ENCODE results near the gene FBXO42. TPM values are rescaled to one million over a fixed set of nuclear protein-coding genes. Genes with fewer than 3 reads are reported as not detected.

FBXO42 gene
- total RNA-seq, 4 donors from 2014 or later, result 22.0 to 52.6 (median 35.3) TPM

DNA sequence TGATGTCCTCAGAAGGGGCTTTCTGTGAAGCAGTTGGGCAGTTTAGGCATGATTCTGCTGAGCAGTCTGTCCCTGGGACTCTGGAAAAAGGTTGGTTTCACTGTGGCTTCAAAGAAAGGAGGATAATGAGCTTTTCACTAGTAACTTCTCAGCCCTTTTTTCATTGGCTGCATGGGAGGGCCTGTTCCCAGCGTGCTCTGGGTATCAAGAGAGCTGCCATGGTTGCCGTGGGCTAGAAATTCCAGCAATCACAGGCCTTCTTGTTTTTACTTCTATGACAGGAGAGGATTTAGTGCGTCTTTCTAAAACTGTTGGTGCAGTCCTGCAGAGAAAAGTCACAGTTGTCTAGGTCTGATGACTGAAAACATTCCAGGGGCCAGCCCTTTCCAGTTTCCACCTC, 22.0 kb upstream of the FBXO42 start:
- Histone ChIP-seq H3K4me3 (no peak overlapping the region), H3K36me3 (no peaks in the 10 kb centered on the region), H3K4me1 (peaks cover 88 to 100% (median 99%) of the 10 kb centered on the region in 4 donors), H3K9me3 (no peaks in the 10 kb centered on the region), H3K27ac (replicated peaks in 1 of 4) (peak overlapping the region; percentile 12 to 72 (median 71)), H3K27me3 (no peaks in the 10 kb centered on the region)
- intact Hi-C loops (cut with DNase I), result no loop called here
- TF ChIP-seq EP300 (IDR thresholded peaks at IDR 0.05) (no peak), POLR2A (IDR thresholded peaks at IDR 0.05; ENCODE audit: low read depth) (no peak), POLR2AphosphoS5 (IDR thresholded peaks at IDR 0.05) (no peak)
- TF ChIP-seq, protein P1, sequence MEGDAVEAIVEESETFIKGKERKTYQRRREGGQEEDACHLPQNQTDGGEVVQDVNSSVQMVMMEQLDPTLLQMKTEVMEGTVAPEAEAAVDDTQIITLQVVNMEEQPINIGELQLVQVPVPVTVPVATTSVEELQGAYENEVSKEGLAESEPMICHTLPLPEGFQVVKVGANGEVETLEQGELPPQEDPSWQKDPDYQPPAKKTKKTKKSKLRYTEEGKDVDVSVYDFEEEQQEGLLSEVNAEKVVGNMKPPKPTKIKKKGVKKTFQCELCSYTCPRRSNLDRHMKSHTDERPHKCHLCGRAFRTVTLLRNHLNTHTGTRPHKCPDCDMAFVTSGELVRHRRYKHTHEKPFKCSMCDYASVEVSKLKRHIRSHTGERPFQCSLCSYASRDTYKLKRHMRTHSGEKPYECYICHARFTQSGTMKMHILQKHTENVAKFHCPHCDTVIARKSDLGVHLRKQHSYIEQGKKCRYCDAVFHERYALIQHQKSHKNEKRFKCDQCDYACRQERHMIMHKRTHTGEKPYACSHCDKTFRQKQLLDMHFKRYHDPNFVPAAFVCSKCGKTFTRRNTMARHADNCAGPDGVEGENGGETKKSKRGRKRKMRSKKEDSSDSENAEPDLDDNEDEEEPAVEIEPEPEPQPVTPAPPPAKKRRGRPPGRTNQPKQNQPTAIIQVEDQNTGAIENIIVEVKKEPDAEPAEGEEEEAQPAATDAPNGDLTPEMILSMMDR (IDR thresholded peaks at IDR 0.05), result no peak
- DNase-seq (ENCODE audit: extremely low spot score), result no peak
- 82% methylated on average over 3 of the region's 3 CpGs for WGBS

DNA sequence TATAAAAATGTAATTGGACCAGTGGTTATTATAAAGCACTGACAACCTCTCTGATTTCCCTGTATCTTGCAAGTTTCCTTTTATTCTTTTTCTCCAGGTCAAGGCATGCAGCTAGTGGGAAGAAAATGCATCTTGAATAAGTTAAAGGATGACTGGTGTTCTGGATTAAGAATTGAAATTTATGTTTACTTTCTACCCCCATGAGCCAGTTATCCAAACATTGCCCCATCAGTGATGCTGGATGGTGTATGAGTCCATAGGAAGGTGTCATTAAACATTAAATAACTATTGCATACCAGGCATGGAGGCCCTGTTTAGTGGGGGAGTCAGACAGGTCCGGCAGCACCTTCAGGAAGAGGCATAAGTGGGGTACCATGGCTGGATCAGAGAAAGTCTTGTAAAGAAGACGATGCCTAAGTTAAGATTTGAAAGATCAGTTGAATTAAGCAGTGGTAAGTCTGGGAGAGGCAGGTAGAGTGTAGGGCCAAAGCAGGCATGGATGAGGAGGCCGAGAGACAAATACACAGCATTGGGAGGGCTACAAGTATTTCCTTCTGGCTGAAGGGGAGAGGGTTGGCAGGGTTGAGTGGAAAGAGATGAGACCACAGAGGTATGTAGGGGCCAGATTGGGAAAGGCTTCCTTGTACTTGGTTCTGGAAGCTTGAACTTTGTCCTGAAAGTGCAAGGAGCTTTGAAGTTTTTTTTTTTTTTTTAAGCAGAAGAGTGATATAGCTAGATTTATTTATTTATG, 20.4 kb upstream of the FBXO42 start:
- H3K36me3 ChIP-seq, result no peaks in the 10 kb centered on the region
- no peaks in the 10 kb centered on the region for H3K9me3 ChIP-seq
- intact Hi-C loops (cut with DNase I), result no loop called here
- TF ChIP-seq EP300 (IDR thresholded peaks at IDR 0.05) (no peak), POLR2AphosphoS5 (IDR thresholded peaks at IDR 0.05) (no peak), POLR2A (IDR thresholded peaks at IDR 0.05; ENCODE audit: low read depth) (no peak)
- TF ChIP-seq, protein P1 (IDR thresholded peaks at IDR 0.05), result no peak
- peaks cover 87 to 98% (median 96%) of the 10 kb centered on the region in 4 donors for H3K4me1 ChIP-seq
- H3K27me3 ChIP-seq, result no peaks in the 10 kb centered on the region
- no peak overlapping the region for H3K27ac ChIP-seq (replicated peaks in 1 of 4)
- 91% methylated on average over 3 of the region's 3 CpGs for WGBS
- DNase-seq (ENCODE audit: extremely low spot score), result no peak
- H3K4me3 ChIP-seq, result no peak overlapping the region

DNA sequence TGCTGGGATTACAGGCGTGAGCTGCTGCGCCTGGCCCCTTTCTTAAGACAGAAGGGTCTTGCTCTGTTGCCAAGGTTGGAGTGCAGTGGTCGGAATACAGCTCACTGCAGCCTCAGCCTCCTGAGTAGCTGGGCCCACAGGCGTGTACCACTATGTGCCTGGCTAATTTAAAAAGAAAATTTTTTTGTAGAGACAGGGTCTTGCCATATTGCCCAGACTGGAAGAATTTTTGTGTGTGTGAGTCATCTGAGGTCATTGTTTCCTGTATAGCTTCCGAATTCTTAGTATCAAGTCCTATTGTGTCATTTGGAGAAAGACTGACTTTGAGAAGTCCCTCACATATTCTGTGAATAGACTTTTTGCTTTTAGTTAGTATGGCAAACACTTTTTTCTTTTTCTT, 19.4 kb upstream of the FBXO42 start:
- Histone ChIP-seq H3K27ac (replicated peaks in 1 of 4) (no peak overlapping the region), H3K9me3 (no peaks in the 10 kb centered on the region), H3K36me3 (no peaks in the 10 kb centered on the region), H3K4me1 (peaks cover 78 to 88% (median 86%) of the 10 kb centered on the region in 4 donors), H3K27me3 (no peaks in the 10 kb centered on the region), H3K4me3 (no peak overlapping the region)
- DNase-seq (ENCODE audit: extremely low spot score), result no peak
- intact Hi-C loops (cut with DNase I), result no loop called here
- TF ChIP-seq, protein P1 (IDR thresholded peaks at IDR 0.05), result no peak
- TF ChIP-seq POLR2A (IDR thresholded peaks at IDR 0.05; ENCODE audit: low read depth) (no peak), POLR2AphosphoS5 (IDR thresholded peaks at IDR 0.05) (no peak), EP300 (IDR thresholded peaks at IDR 0.05) (no peak)
- 72% methylated on average over 4 of the region's 5 CpGs for WGBS

- WGBS, result 79% methylated on average over 4 of the region's 4 CpGs
- peaks cover 65 to 85% (median 82%) of the 10 kb centered on the region in 4 donors for H3K4me1 ChIP-seq
These were observed 17.5 kb upstream of the FBXO42 start for GRCh38 chr1:16369821-16370220.

More at GRCh38 chr1:16369821-16370220, 17.5 kb upstream of the FBXO42 start:
- TF ChIP-seq POLR2AphosphoS5 (IDR thresholded peaks at IDR 0.05), result no peak
- TF ChIP-seq, protein P1 (IDR thresholded peaks at IDR 0.05), result no peak
- no peak for TF ChIP-seq POLR2A (IDR thresholded peaks at IDR 0.05; ENCODE audit: low read depth)
- TF ChIP-seq EP300 (IDR thresholded peaks at IDR 0.05), result no peak
- Histone ChIP-seq H3K9me3 (no peaks in the 10 kb centered on the region), H3K36me3 (no peaks in the 10 kb centered on the region), H3K27ac (replicated peaks in 1 of 4) (peak overlapping the region in 1 of 4 donors; percentile 23), H3K4me3 (no peak overlapping the region), H3K27me3 (no peaks in the 10 kb centered on the region)
- DNase-seq (ENCODE audit: extremely low spot score), result no peak
- intact Hi-C loops (cut with DNase I), result loop anchor here (10.0 kb wide), 1 partner anchor 295 kb away; the partner anchor contains the start of gene FAM131C

All from esophagus muscularis mucosa (tissue), 4 donors.